Measurements from ENCODE around the gene CNN3.

Gene CNN3

DNA sequence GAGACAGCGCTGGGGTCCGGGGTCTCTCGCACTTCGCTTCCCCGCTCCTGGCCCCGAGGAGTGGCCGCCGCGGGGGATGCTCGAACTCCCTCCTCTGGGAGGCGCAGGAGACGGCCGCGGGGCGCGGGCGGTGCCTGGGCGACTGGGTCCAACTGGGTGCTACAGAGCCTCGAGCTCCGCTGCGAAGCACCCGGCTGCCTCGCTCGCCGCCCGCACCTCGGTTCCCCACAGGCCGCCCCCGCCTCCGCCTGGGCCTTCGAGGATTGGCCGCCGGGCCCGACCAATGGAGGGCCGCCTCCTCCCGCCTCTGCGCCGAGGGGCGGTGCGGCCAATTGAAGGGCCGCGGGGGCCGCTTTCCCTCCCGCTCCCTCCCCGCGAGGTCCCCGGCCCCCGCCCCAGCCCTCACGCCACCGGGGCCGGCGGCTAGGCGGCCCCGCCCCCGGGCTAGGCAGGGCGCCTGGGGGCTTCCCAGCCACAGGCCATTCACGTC, at the start of gene CNN3:
Gene CNN3 (minus strand): TSS at position 196 of the 490 bp plus-strand sequence. CDS start 216 bp downstream, outside the sequence.
- DNase-seq, result peak; percentile 72

DNA sequence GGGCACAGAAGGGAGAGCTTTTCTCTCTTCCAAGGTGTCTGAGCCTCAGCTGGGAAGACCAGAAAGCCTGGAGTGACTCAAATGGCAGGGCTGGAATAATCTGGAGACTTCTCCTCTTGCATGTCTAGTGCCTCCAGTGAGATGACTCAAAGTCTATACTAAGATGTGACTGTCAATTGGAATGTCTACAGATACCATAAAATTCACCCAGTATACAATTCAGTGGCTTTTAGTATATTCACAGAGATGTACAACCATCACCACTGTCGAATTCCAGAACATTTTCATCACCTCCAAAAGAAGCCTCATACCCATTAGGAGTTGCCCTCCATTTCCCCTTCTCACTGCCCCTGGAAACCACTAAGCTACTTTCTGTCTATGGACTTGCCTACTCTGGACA, 47.9 kb upstream of the CNN3 start:
- DNase-seq, result no peak

DNA sequence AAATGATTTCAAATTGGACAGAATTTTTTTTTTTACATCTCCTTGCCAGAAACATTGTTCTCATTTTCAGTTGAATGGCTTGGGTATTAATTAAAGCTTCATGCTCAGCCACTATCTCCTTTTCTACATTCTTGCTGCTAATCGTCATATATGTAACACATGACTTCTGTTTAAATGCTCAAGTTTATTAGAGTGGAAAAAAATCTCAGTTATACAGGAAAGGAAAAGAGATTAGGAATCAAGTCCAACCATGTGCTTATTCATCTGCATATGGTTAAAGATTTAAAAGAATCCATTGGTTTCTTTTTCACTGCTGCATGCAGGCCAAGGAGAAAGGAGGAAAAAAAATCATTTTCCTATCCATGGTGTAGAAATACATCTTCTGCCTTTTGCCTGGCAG, 47.3 kb upstream of the CNN3 start:
- no peak for DNase-seq

DNA sequence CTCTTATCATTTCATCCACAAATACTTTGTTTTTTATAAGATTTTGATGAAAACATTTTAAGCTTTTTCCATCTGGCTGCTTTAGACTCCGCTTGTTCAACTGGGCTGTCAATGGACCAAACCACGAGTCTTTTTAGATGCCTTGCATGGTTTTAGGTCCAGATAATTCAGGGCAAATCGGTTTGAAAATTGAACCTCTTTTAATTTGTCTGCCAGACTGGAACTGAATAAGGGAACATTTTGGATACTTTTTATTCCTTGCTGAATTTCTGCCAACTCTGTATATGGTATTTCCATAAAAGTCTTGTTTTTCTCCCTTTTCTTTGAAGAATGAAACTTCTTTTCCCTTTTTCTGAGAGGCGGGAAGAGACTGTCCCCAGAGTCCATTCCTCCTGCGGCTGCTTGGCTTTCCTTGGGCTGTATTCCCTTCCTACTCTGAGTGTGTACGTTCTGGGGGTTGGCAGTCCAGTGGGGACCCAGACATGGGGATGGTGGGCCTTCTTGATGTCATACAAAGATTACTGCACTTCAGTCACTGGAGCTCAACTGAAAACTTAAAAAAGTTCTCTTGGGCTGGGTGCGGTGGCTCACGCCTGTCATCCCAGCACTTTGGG, 46.5 kb upstream of the CNN3 start:
- no peak for DNase-seq

DNA sequence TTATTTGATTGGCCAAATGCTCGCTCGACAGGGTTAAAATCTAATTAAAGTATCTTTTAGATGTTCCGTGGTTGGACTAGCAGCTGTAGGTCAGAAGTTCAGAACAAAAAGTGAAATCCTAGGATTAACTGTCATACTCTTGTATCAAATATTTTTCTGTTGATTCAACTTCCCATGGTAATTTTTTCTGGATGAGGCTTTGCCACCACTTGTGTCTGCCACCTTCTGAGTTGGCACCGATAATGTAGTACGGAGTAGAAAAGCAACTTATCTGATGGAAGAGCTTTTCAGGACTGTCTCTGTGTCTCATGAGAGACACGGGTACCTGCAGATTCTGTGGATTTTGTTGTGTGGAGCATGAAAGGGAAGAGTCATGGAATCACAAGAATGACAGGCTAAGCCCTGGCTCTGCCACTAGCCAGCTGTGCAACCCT, 44.6 kb upstream of the CNN3 start:
- no peak for DNase-seq

DNA sequence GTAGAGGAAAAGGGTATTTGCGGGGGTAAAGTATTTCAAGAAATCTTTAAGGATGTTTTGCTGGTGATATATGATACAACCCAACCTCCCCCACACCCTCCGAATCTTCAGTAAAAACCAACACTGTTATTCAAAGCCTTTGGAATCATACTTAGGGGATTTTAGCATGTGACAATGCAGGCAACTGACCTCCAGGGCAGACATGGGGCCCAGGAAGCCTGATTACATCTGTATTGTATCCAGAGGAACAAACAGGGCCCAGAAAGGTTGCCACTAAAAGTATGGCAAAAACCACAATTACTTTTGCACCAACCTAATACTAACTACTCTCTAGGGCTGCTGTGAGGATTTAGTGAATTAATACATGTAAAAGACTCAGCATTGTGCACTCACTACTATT, 43.9 kb upstream of the CNN3 start:
- no peak for DNase-seq

- no peak for DNase-seq
Measured at GRCh38 chr1:94969137-94969536, 42.2 kb upstream of the CNN3 start.

- no peak for DNase-seq
Measured at GRCh38 chr1:94966033-94966432, 39.1 kb upstream of the CNN3 start.

DNA sequence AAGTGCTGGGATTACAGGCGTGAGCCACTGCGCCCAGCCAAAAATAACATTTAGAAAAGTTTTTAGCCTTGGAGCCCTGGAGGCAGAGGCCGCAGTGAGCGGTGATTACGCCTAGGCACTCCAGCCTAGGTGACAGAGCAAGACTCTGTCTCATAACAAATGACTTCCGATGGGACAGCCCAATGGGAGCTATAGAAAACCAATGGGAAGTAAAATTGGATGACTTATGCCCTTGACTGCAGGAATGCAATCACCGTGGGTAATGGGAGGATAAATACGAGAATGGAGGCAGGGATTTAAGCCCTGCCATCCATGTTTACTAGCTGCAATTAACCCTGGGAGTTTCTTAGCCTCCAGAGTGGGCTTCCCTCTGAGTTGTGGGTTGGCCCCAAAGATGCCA, 37.0 kb upstream of the CNN3 start:
- no peak for DNase-seq

DNA sequence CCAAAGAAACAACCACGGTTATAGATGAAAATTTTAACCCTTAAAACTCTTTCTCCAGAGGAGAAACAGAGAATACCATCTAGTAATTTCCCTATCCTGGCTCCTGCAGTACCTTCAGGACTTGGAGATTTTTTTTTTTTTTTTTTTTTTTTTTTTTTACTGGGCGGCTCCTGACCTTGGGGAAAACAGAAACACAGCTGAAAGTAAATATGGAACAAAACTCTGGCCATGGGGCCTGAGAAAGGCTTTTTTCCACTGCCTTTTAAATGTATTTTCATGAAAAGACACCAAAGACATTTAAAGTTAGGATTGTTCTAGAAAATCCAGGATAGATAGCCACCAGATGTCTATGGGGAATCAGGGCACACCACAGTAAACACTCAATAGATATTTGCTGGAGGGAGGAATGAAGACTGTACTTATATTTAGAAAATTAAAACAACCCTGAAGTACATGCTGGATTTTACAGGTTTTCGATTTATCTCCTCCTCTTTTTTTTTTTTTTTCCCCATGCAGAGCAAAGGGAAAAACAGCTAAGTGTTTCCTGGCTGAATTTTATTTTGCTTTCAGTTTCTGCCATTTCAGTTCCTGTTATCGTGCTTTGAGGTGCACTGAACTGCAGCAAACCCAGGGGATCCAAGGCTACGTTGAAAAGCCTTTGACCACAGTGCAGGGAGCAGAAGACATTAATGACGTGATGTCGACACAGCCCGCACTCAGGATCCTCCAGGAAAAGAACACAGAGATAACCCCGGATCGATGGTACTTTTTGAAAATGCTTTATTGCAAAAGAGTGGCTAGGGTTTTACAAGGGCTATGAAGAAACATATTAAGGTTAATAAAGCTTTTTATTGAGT, 35.7 kb upstream of the CNN3 start:
- peak; percentile 10 for DNase-seq

GRCh38 chr1:94961988-94962387, 35.1 kb upstream of the CNN3 start:
- DNase-seq, result no peak

DNA sequence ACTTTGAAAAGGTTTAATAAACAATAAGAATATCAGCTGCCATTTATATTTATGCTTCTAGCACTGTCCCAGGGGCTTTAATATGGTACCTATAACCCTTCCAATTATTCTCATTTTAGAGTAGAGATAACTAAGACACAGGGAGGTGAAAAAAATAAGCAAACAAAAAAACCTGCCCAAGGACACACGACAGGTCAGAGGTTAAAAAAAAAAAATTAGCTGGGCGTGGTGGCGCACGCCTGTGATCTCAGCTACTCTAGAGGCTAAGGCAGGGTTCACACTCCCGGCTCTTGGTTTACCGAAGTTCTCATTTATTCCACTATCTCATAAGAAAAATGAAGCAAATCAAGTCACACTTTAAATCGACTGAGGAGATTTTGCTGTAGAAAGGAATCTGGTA, 34.7 kb upstream of the CNN3 start:
- DNase-seq, result no peak

- DNase-seq, result no peak
Measured at GRCh38 chr1:94958081-94958480, 31.2 kb upstream of the CNN3 start.

GRCh38 chr1:94955767-94956632, 29.1 kb upstream of the CNN3 start:
- DNase-seq, result no peak

DNA sequence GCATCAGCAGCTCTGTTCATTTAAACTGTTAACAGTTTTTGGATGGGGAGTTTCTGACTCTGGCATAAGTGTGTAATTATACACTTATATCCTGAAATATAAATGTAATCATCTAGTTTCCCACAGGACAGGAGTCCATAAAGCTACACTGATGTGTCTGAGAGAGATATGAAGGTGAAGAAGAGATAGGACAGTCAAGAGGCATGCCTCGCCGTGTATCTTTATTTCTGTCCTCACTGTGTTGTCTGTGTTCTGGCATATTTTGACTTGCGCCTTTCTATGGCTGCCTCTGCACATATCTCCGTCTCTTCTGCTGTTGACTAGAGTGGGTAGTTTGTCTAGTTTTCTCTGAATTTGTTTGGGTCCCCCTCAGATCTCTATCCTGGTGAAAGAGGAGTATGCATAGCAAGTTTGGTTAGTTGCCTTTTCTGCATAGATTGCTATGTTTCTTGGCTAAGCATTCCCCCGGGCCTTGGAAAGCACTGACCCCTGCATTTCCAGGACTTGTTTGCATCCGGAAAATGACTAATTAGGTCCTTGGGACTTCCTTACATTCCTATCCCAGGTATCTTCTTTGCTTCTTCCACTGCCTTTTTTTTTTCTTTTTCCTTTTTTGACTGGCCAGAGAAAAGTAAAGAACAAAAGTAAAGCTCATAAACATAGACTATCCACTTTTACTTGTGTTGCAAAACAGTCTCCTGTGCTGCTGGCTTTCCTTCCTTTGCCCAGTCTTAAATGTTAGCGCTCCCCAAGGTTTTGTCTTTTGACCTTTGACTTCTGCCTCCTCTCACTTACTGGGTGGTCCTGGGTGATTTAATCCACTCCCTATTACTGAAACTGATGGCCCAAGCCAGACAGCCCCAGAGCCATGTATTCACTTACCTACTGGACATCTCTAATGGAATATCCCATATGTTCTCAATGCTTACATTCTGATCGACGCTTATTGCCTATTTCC, 27.6 kb upstream of the CNN3 start:
- no peak for DNase-seq

GRCh38 chr1:94953746-94954145, 26.8 kb upstream of the CNN3 start:
- DNase-seq, result no peak

GRCh38 chr1:94953107-94953506, 26.2 kb upstream of the CNN3 start:
- DNase-seq, result no peak

DNA sequence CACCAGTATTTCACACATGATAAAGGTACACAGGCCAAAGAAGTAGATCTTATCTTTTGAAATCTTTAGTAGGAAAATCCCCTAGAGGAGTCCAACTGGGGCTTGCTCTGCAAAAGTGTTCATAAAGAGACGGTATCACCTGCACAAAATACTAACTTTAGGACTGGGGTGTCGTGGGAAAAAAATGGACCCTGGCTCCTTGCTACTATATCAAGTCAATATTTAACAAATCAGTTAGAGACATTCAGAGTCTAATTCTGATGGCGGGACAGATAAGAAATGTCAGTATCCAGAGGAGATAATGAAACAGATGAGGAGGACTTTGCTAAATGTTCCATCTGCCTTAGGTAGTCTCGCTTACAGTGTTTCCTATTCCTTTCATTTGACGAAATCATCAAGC, 25.6 kb upstream of the CNN3 start:
- no peak for DNase-seq

DNA sequence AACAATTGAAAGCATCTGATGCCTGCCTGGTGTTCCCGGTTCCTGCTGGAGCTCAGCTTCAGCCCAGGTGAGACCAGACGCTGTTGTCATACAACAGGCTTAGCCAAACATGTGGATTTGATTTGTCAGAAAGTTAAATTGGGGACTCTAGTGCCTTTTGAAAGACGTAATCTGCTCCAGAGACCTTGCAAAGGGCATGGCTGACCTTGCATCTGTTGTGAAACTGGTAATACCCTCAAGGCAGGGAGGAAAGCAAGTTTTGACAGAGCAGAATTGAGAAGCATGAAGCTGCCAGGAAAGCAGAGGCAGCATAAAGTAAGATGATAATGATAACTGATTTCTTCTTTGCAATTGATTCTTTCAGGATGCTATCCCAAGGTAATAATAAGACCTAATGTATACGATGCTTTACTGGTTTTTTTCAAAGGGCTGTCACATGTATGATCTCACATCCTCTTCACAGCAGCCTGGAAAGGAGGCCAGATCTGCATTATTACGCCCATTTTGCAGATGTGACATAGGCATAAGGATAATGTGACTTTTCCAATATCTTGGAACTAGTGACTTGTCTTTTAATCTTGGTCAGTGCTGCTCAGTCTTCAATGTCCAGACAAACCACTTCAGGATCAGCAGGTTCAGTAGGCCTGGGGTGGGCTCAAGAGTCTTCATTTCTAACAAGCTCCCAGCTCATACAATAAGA, 24.7 kb upstream of the CNN3 start:
- DNase-seq, result no peak

DNA sequence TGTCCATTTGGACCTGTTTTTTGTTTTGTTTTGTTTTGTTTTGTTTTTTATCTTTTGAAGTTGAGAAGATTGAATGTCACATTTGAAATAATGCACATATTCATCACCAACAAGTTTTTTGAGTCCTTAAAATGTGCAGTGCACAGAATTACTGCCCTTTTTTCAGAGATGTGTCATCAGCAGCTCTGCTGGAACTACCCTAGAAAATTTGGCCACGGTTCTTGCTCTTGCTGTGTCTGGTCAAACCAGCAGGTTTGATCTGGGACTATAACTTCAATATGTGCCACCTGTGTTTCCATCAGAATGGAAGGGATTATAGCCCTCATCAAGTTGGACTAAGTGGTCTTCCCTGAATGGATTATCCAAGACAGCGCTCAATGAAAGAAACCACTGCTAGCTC, 24.1 kb upstream of the CNN3 start:
- DNase-seq, result no peak

Data from stimulated activated CD4-positive, alpha-beta T cell treated with anti-CD3 and anti-CD28 coated beads, Interleukin-1b, Interleukin-23, amount 100 ng/mL, for 48 hours (primary cell).